ENCODE measurements around the gene ANKIB1.

GRCh38 chr7:92333866-92334265 is 88.1 kb downstream of the ANKIB1 start:
- TF ChIP-seq TAF1 (IDR thresholded peaks at IDR 0.05; ENCODE audit: borderline replicate concordance, low read depth, low read length) (no peak), POLR2AphosphoS5 (IDR thresholded peaks at IDR 0.05; ENCODE audit: low read depth, low read length) (no peak)
